ENCODE measurements around the gene MB21D2. TPM values are rescaled to one million over a fixed set of nuclear protein-coding genes. Genes with fewer than 3 reads are reported as not detected.
A peak's percentile ranks its signal among the peaks of the same experiment; 100 is the strongest.

Gene MB21D2
- total RNA-seq, 1 experiment from 2014 or later = 9.5 TPM

GRCh38 chr3:192848371-192849233 is 69.1 kb downstream of the MB21D2 start:
- DNase-seq (ENCODE audit: low read depth, low spot score) = peak; percentile 42
- in situ Hi-C loops (cut with HindIII; ENCODE audit: low pct_unique_long_range_greater_than_20kb, low sequenced_read_pairs) = no loop called here

- in situ Hi-C loops (cut with HindIII; ENCODE audit: low pct_unique_long_range_greater_than_20kb, low sequenced_read_pairs) = no loop called here
- DNase-seq (ENCODE audit: low read depth, low spot score) = no peak
These were observed 69.7 kb downstream of the MB21D2 start for GRCh38 chr3:192847941-192848340.

GRCh38 chr3:192845526-192845855 is 72.2 kb downstream of the MB21D2 start:
- in situ Hi-C loops (cut with HindIII; ENCODE audit: low pct_unique_long_range_greater_than_20kb, low sequenced_read_pairs) = no loop called here
- no peak for DNase-seq (ENCODE audit: low read depth, low spot score)

- DNase-seq (ENCODE audit: low read depth, low spot score) = no peak
- in situ Hi-C loops (cut with HindIII; ENCODE audit: low pct_unique_long_range_greater_than_20kb, low sequenced_read_pairs) = no loop called here
These were observed 72.7 kb downstream of the MB21D2 start for GRCh38 chr3:192844836-192845525.

GRCh38 chr3:192844486-192844765 is 73.2 kb downstream of the MB21D2 start:
- no peak for DNase-seq (ENCODE audit: low read depth, low spot score)
- in situ Hi-C loops (cut with HindIII; ENCODE audit: low pct_unique_long_range_greater_than_20kb, low sequenced_read_pairs) = no loop called here

- in situ Hi-C loops (cut with HindIII; ENCODE audit: low pct_unique_long_range_greater_than_20kb, low sequenced_read_pairs) = no loop called here
- no peak for DNase-seq (ENCODE audit: low read depth, low spot score)
These were observed 73.8 kb downstream of the MB21D2 start for GRCh38 chr3:192843723-192844485.

- in situ Hi-C loops (cut with HindIII; ENCODE audit: low pct_unique_long_range_greater_than_20kb, low sequenced_read_pairs) = no loop called here
These were observed 74.5 kb downstream of the MB21D2 start for GRCh38 chr3:192843119-192843518.

GRCh38 chr3:192842711-192843110 is 74.9 kb downstream of the MB21D2 start:
- in situ Hi-C loops (cut with HindIII; ENCODE audit: low pct_unique_long_range_greater_than_20kb, low sequenced_read_pairs) = no loop called here
- DNase-seq (ENCODE audit: low read depth, low spot score) = no peak

More at GRCh38 chr3:192843119-192843518, 74.5 kb downstream of the MB21D2 start:
- no peak for DNase-seq (ENCODE audit: low read depth, low spot score)

- in situ Hi-C loops (cut with HindIII; ENCODE audit: low pct_unique_long_range_greater_than_20kb, low sequenced_read_pairs) = no loop called here
- no peak for DNase-seq (ENCODE audit: low read depth, low spot score)
These were observed 75.5 kb downstream of the MB21D2 start for GRCh38 chr3:192842138-192842537.

GRCh38 chr3:192841428-192841827 is 76.2 kb downstream of the MB21D2 start:
- no peak for DNase-seq (ENCODE audit: low read depth, low spot score)
- in situ Hi-C loops (cut with HindIII; ENCODE audit: low pct_unique_long_range_greater_than_20kb, low sequenced_read_pairs) = no loop called here

- in situ Hi-C loops (cut with HindIII; ENCODE audit: low pct_unique_long_range_greater_than_20kb, low sequenced_read_pairs) = no loop called here
- DNase-seq (ENCODE audit: low read depth, low spot score) = no peak
These were observed 77.4 kb downstream of the MB21D2 start for GRCh38 chr3:192840143-192840836.

GRCh38 chr3:192835818-192836815 is 81.5 kb downstream of the MB21D2 start:
- DNase-seq (ENCODE audit: low read depth, low spot score) = peak; percentile 33
- in situ Hi-C loops (cut with HindIII; ENCODE audit: low pct_unique_long_range_greater_than_20kb, low sequenced_read_pairs) = no loop called here

GRCh38 chr3:192834428-192834827 is 83.2 kb downstream of the MB21D2 start:
- in situ Hi-C loops (cut with HindIII; ENCODE audit: low pct_unique_long_range_greater_than_20kb, low sequenced_read_pairs) = no loop called here
- no peak for DNase-seq (ENCODE audit: low read depth, low spot score)

- in situ Hi-C loops (cut with HindIII; ENCODE audit: low pct_unique_long_range_greater_than_20kb, low sequenced_read_pairs) = no loop called here
- DNase-seq (ENCODE audit: low read depth, low spot score) = no peak
These were observed 84.3 kb downstream of the MB21D2 start for GRCh38 chr3:192833177-192833890.

- no peak for DNase-seq (ENCODE audit: low read depth, low spot score)
These were observed 85.8 kb downstream of the MB21D2 start for GRCh38 chr3:192831801-192832347.

GRCh38 chr3:192831111-192831644 is 86.5 kb downstream of the MB21D2 start:
- DNase-seq (ENCODE audit: low read depth, low spot score) = no peak

More at GRCh38 chr3:192831801-192832347, 85.8 kb downstream of the MB21D2 start:
- in situ Hi-C loops (cut with HindIII; ENCODE audit: low pct_unique_long_range_greater_than_20kb, low sequenced_read_pairs) = no loop called here

More at GRCh38 chr3:192831111-192831644, 86.5 kb downstream of the MB21D2 start:
- in situ Hi-C loops (cut with HindIII; ENCODE audit: low pct_unique_long_range_greater_than_20kb, low sequenced_read_pairs) = no loop called here
